H1 (cell line): ENCODE results near the gene AGAP1. TPM values are rescaled to one million over a fixed set of nuclear protein-coding genes. Genes with fewer than 3 reads are reported as not detected.

ENCODE experiments used
- CTCF ChIA-PET: fragments of 300-600 bp; sonication (Branson Sonifier 250); formaldehyde crosslinking; loops from one replicate; lab custom pipeline; 2021; ENCODE audit not compliant: partially characterized antibody; lab: Charles Lee
- POLR2A ChIA-PET: fragments of 300-600 bp; sonication (Branson Sonifier 250); formaldehyde crosslinking; loops from one replicate; lab custom pipeline; 2021; ENCODE audit warnings: inconsistent platforms; ENCODE audit not compliant: partially characterized antibody; lab: Charles Lee
- DNase-seq, 2 experiments: peaks; one replicate each; pipeline versions ENCODE4 v3.0.0 to v3.0.0-alpha.2; 2010 to 2022; ENCODE audit warnings: low spot score in 2 of 2, low read depth in 1 of 2, mixed read lengths in 1 of 2
- FAIRE-seq: peaks from 2 replicates; lab custom pipeline; 2011; peaks lifted over from hg19 to GRCh38; lab: Jason Lieb, UNC
- H2AFZ ChIP-seq: 2 replicates; pipeline ENCODE4 v1.8.1; 2012; ENCODE audit warnings: low read length, inconsistent platforms
- H2AK5ac ChIP-seq: 2 replicates; pipeline ENCODE4 v1.6.1; 2013; ENCODE audit warnings: low read depth, low read length
- H2BK120ac ChIP-seq: replicated peaks from 2 replicates; pipeline ENCODE3; 2013; ENCODE audit warnings: low read depth, low read length, inconsistent platforms
- H2BK12ac ChIP-seq: 2 replicates; pipeline ENCODE4 v1.6.1; 2013; ENCODE audit warnings: low read depth, low read length
- H2BK15ac ChIP-seq: 2 replicates; pipeline ENCODE4 v1.6.1; 2013; ENCODE audit warnings: low read length
- H2BK20ac ChIP-seq: 2 replicates; pipeline ENCODE4 v1.6.1; 2013; ENCODE audit warnings: low read length
- H2BK5ac ChIP-seq: 2 replicates; pipeline ENCODE4 v1.6.1; 2013; ENCODE audit warnings: low read depth, low read length
- H3K14ac ChIP-seq: 2 replicates; pipeline ENCODE4 v1.6.1; 2013; ENCODE audit warnings: inconsistent platforms; ENCODE audit not compliant: insufficient read length
- H3K18ac ChIP-seq: 2 replicates; pipeline ENCODE4 v1.6.1; 2013; ENCODE audit warnings: low read length; ENCODE audit errors: extremely low read depth
- H3K23ac ChIP-seq: 2 replicates; pipeline ENCODE4 v1.6.1; 2013; ENCODE audit warnings: inconsistent platforms; ENCODE audit not compliant: insufficient read length
- H3K23me2 ChIP-seq: 2 replicates; pipeline ENCODE4 v1.6.1; 2013; ENCODE audit warnings: low read depth, low read length
- H3K27ac ChIP-seq: 2 replicates; pipeline ENCODE4 v1.6.1; 2011; ENCODE audit warnings: low read depth, low read length, inconsistent platforms
- H3K27me3 ChIP-seq, 4 experiments: replicated peaks in 1 of 4; 1 replicate in 1 of 4; 2 replicates in 3 of 4; pipeline versions ENCODE4 v1.6.1 to v1.8.1; 2011 to 2013; ENCODE audit warnings: low read length in 3 of 4, mild to moderate bottlenecking in 3 of 4, inconsistent platforms in 2 of 4, mixed read lengths in 2 of 4, moderate library complexity in 1 of 4; ENCODE audit not compliant: control insufficient read depth in 3 of 4, insufficient read depth in 3 of 4; ENCODE audit errors: extremely low read depth in 1 of 4
- H3K36me3 ChIP-seq, 4 experiments: 2 replicates each; pipeline versions ENCODE4 v1.6.1 to v1.8.1; 2011 to 2013; ENCODE audit warnings: mild to moderate bottlenecking in 4 of 4, low read length in 3 of 4, moderate library complexity in 2 of 4, control low read depth in 1 of 4, inconsistent platforms in 1 of 4; ENCODE audit not compliant: insufficient read depth in 4 of 4, control insufficient read depth in 2 of 4
- H3K4ac ChIP-seq: replicated peaks from 2 replicates; pipeline ENCODE3; 2013; ENCODE audit warnings: low read length, low read depth, mixed read lengths, inconsistent platforms; ENCODE audit not compliant: insufficient read length
- H3K4me1 ChIP-seq, 4 experiments: replicated peaks in 1 of 4; 1 replicate in 1 of 4; 2 replicates in 3 of 4; pipeline versions ENCODE4 v1.6.1 to v1.8.1; 2011 to 2013; ENCODE audit warnings: low read length in 3 of 4, inconsistent platforms in 2 of 4, mixed read lengths in 1 of 4; ENCODE audit not compliant: insufficient read depth in 4 of 4, control insufficient read depth in 3 of 4
- H3K4me2 ChIP-seq, 2 experiments: 2 replicates each; pipeline versions ENCODE4 v1.6.1 to v1.8.1; 2011 to 2013; ENCODE audit warnings: low read depth in 2 of 2, low read length in 2 of 2, control low read depth in 1 of 2, inconsistent platforms in 1 of 2, mild to moderate bottlenecking in 1 of 2; ENCODE audit not compliant: insufficient read depth in 1 of 2
- H3K4me3 ChIP-seq, 4 experiments: fragments of 200-600, 300-600 bp in 1 of 4; sonication (generic), shearing (Covaris generic), sonication (Bioruptor Twin) in 1 of 4; 2 replicates each; pipeline versions ENCODE4 v1.5.1 to v1.8.1; 2011 to 2016; ENCODE audit warnings: low read length in 4 of 4, low read depth in 3 of 4, control low read depth in 2 of 4, inconsistent platforms in 2 of 4, mild to moderate bottlenecking in 2 of 4, mixed read lengths in 1 of 4, moderate library complexity in 1 of 4; ENCODE audit not compliant: insufficient read depth in 2 of 4; ENCODE audit errors: extremely low read depth in 1 of 4
- H3K56ac ChIP-seq: replicated peaks from 2 replicates; pipeline ENCODE3; 2013; ENCODE audit warnings: low read depth, mild to moderate bottlenecking, mixed read lengths, low read length, inconsistent platforms; ENCODE audit not compliant: insufficient read length
- H3K79me1 ChIP-seq: 2 replicates; pipeline ENCODE4 v1.6.1; 2013; ENCODE audit warnings: low read depth, low read length, control low read depth
- H3K79me2 ChIP-seq, 2 experiments: 2 replicates each; pipeline versions ENCODE4 v1.6.1 to v1.8.1; 2012 to 2013; ENCODE audit warnings: low read length in 2 of 2, mild to moderate bottlenecking in 2 of 2, inconsistent platforms in 1 of 2; ENCODE audit not compliant: insufficient read depth in 2 of 2, control insufficient read depth in 1 of 2
- H3K9ac ChIP-seq, 4 experiments: replicated peaks in 1 of 4; 1 replicate in 1 of 4; 2 replicates in 3 of 4; pipeline versions ENCODE4 v1.6.1 to v1.8.1; 2011 to 2013; ENCODE audit warnings: low read depth in 3 of 4, low read length in 3 of 4, control low read depth in 2 of 4, mild to moderate bottlenecking in 2 of 4, moderate library complexity in 2 of 4, inconsistent platforms in 1 of 4; ENCODE audit errors: extremely low read depth in 1 of 4
- H3K9me3 ChIP-seq, 2 experiments: 2 replicates each; pipeline versions ENCODE4 v1.6.1 to v1.8.1; 2012 to 2013; ENCODE audit warnings: mild to moderate bottlenecking in 2 of 2, moderate library complexity in 2 of 2, control low read depth in 1 of 2, inconsistent platforms in 1 of 2, low read depth in 1 of 2, low read length in 1 of 2, mixed read lengths in 1 of 2; ENCODE audit not compliant: insufficient read depth in 2 of 2
- H4K20me1 ChIP-seq, 2 experiments: replicated peaks in 1 of 2; 2 replicates each; pipeline versions ENCODE3 to v1.8.1; 2011 to 2013; ENCODE audit warnings: inconsistent platforms in 2 of 2, low read length in 2 of 2, mild to moderate bottlenecking in 1 of 2; ENCODE audit not compliant: insufficient read depth in 2 of 2, control insufficient read depth in 1 of 2
- H4K5ac ChIP-seq: 2 replicates; pipeline ENCODE4 v1.6.1; 2013; ENCODE audit warnings: low read length, low read depth, mixed read lengths, inconsistent platforms; ENCODE audit not compliant: insufficient read length
- H4K8ac ChIP-seq: 2 replicates; pipeline ENCODE4 v1.8.0; 2013; ENCODE audit warnings: mild to moderate bottlenecking, moderate library complexity, low read length, inconsistent platforms; ENCODE audit not compliant: insufficient read depth; ENCODE audit errors: extremely low read depth
- H4K91ac ChIP-seq: replicated peaks from 2 replicates; pipeline ENCODE3; 2013; ENCODE audit warnings: low read length, mixed read lengths, inconsistent platforms; ENCODE audit not compliant: insufficient read length
- CHD1 ChIP-seq: IDR thresholded peaks from 2 replicates; pipeline ENCODE4 v1.6.1; 2012; ENCODE audit warnings: low read depth, low read length, improper control_type of control experiment
- E2F6 ChIP-seq: IDR thresholded peaks from 2 replicates; pipeline ENCODE4 v1.6.1; 2012; ENCODE audit warnings: inconsistent platforms
- EZH2 ChIP-seq: fragments of 200-600 bp; sonication (generic); IDR thresholded peaks from 2 replicates; pipeline ENCODE4 v1.7.1; 2012; ENCODE audit warnings: low read depth, mild to moderate bottlenecking, moderate library complexity, low read length, inconsistent platforms; ENCODE audit not compliant: severe bottlenecking
- GTF2F1 ChIP-seq: IDR thresholded peaks from 2 replicates; pipeline ENCODE4 v1.6.1; 2012; ENCODE audit warnings: low read depth, low read length, improper control_type of control experiment, borderline replicate concordance
- JUN ChIP-seq: IDR thresholded peaks from 2 replicates; pipeline ENCODE4 v1.6.1; 2011; ENCODE audit warnings: low read depth, mild to moderate bottlenecking, improper control_type of control experiment, low read length
- KDM4A ChIP-seq: IDR thresholded peaks from one replicate; pipeline ENCODE4 v1.7.1; 2012; ENCODE audit warnings: low read depth, mild to moderate bottlenecking, moderate library complexity, low read length, inconsistent platforms; ENCODE audit not compliant: severe bottlenecking
- NANOG ChIP-seq: IDR thresholded peaks from 2 replicates; pipeline ENCODE4 v1.6.1; 2011; ENCODE audit warnings: low read length, low read depth, mild to moderate bottlenecking, inconsistent platforms; ENCODE audit not compliant: insufficient read depth, poor library complexity, severe bottlenecking
- SP2 ChIP-seq: IDR thresholded peaks from 2 replicates; pipeline ENCODE4 v1.6.1; 2012; ENCODE audit warnings: mild to moderate bottlenecking, low read length, inconsistent platforms
- SRF ChIP-seq: IDR thresholded peaks from 2 replicates; pipeline ENCODE4 v1.6.1; 2011; ENCODE audit warnings: mild to moderate bottlenecking, low read depth, low read length, moderate library complexity
- TAF7 ChIP-seq: optimal IDR thresholded peaks from 2 replicates; pipeline ENCODE3; 2011; ENCODE audit warnings: low read depth, mild to moderate bottlenecking, inconsistent platforms, low read length, moderate library complexity, borderline replicate concordance
- TBP ChIP-seq: IDR thresholded peaks from 2 replicates; pipeline ENCODE4 v1.6.1; 2011; ENCODE audit warnings: low read depth, low read length, improper control_type of control experiment
- TEAD4 ChIP-seq: IDR thresholded peaks from 2 replicates; pipeline ENCODE4 v1.6.1; 2012; ENCODE audit warnings: low read depth, low read length, inconsistent platforms, mixed read lengths
- WGBS, 2 experiments: shearing (Covaris generic) in 1 of 2; methylation state at CpG; one replicate each; pipeline versions ENCODE4 v1.1.6 to v1.1.7; 2013 to 2015; ENCODE audit warnings: low lambda C conversion rate in 2 of 2, mixed read lengths in 2 of 2, inconsistent platforms in 1 of 2, low coverage in 1 of 2, missing lambda C conversion rate in 1 of 2; ENCODE audit not compliant: insufficient replicate concordance in 2 of 2, insufficient coverage in 1 of 2, insufficient read length in 1 of 2; ENCODE audit errors: extremely low coverage in 1 of 2, missing lambda C conversion rate in 1 of 2; 5-methylcytosine and 5-hydroxymethylcytosine counted together
- polyA plus RNA-seq, 7 experiments: library from polyadenylated mRNA; depleted of rRNA in 3 of 7; stranded (reverse) in 5 of 7; unstranded in 2 of 7; fragments of >200 nt in 5 of 7; fragments of 200-250 nt in 2 of 7; gene quantifications; 1 replicate in 5 of 7; 2 replicates in 1 of 7; 4 replicates in 1 of 7; pipeline versions ENCODE4 v1.2.1 to v1.2.3, GENCODE V29; 2011 to 2013; ENCODE audit warnings: missing spikeins in 2 of 7, mixed read lengths in 2 of 7
- total RNA-seq: library from RNA; stranded (reverse); fragmentation: NEBNext Ultra II Directional; extraction: Animal tissue kit (Norgen Biotek cat#: 25700); gene quantifications from 2 replicates; pipeline ENCODE4 v1.2.1, GENCODE V29; 2021

AGAP1 gene
- total and polyA plus RNA-seq, 2 of the 8 experiments (the other 6 are each of a cell fraction or from before 2014, with no cell fraction given), result 18.1 to 39.4 TPM

GRCh38 chr2:235654103-235654813 is 160.4 kb downstream of the AGAP1 start:
- Histone ChIP-seq H3K56ac (no peak overlapping the region), H2BK20ac (no peak overlapping the region), H3K9ac (no peak overlapping the region), H3K27me3 (no peaks in the 10 kb centered on the region), H4K5ac (no peak overlapping the region), H4K91ac (no peak overlapping the region), H3K27ac (no peak overlapping the region), H3K79me1 (no peaks in the 10 kb centered on the region), H3K4me3 (no peak overlapping the region), H2AFZ (no peak overlapping the region), H3K4me1 (peaks cover 5 to 15% (median 9%) of the 10 kb centered on the region in 4 experiments), H3K23me2 (0 out of 2 replicates have a peak, but pooled peaks cover 2% of the 10 kb centered on the region), H4K20me1 (no peaks in the 10 kb centered on the region), H4K8ac (no peak overlapping the region), H3K4ac (no peak overlapping the region), H2BK12ac (no peak overlapping the region), H2BK15ac (no peak overlapping the region), H3K14ac (no peak overlapping the region), H3K9me3 (no peaks in the 10 kb centered on the region), H2BK5ac (no peak overlapping the region), H2AK5ac (no peak overlapping the region), H3K18ac (no peak overlapping the region), H2BK120ac (no peak overlapping the region), H3K23ac (no peak overlapping the region), H3K36me3 (no peaks in the 10 kb centered on the region), H3K4me2 (no peak overlapping the region), H3K79me2 (peaks cover 0 to 40% of the 10 kb centered on the region in 2 experiments; a peak in 3 of 4 replicates)
- ChIA-PET POLR2A (no interaction called here), CTCF (interaction anchor here (1.3 to 3.0 kb wide), 5 partner anchors 8 to 58 kb away, joined by 3 to 11 read pairs (median 3); no protein-coding TSS in a partner anchor)
- 89% methylated on average over 9 of the region's 9 CpGs; no CpG with 5 or more reads in 1 of the 2 experiments for WGBS, 2 experiments
- DNase-seq (no peak), FAIRE-seq (no peak)
- TF ChIP-seq SP2, result no peak
- no peak for TF ChIP-seq E2F6
- no peak for TF ChIP-seq SRF
- TF ChIP-seq TEAD4, result no peak
- TF ChIP-seq EZH2, result no peak
- TF ChIP-seq NANOG, result no peak
- TF ChIP-seq TAF7, result no peak
- TF ChIP-seq TBP, result no peak
- TF ChIP-seq JUN, result no peak
- no peak for TF ChIP-seq KDM4A
- TF ChIP-seq CHD1, result no peak
- no peak for TF ChIP-seq GTF2F1
